HG02885 (cell line): ENCODE data around the gene FCER1G.

ENCODE experiments used
- ATAC-seq: cut with Tn5 transposase; IDR thresholded peaks from one replicate; pipeline ENCODE4 v1.9.1; 2021; ENCODE audit warnings: mild to moderate bottlenecking; ENCODE audit not compliant: unreplicated experiment, poor library complexity

Gene FCER1G

GRCh38 chr1:161185732-161186311 is 29.3 kb upstream of the FCER1G start:
- peak; percentile 31 for ATAC-seq

- ATAC-seq = no peak
These were observed 27.8 kb upstream of the FCER1G start for GRCh38 chr1:161187311-161187710.

DNA sequence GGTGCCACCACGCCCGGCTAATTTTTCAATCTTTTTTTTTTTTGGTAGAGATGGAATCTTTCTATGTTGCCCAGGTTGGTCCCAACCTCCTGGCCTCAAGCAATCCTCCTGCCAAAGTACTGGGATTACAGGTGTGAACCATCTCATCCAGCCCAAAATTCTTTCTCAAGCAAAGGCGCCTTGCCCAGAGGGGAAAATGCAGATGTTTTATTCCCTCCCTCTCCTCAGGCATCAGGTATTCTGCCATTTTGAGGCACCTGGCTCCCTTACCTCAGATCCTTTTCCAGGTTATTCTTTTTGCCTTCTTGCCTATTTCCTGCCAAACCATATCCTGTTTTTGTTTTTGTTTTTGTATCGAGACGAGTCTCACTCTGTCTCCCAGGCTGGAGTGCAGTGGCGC is 26.7 kb upstream of the FCER1G start:
- ATAC-seq = no peak

- ATAC-seq = no peak
These were observed 26.1 kb upstream of the FCER1G start for GRCh38 chr1:161189036-161189435.

DNA sequence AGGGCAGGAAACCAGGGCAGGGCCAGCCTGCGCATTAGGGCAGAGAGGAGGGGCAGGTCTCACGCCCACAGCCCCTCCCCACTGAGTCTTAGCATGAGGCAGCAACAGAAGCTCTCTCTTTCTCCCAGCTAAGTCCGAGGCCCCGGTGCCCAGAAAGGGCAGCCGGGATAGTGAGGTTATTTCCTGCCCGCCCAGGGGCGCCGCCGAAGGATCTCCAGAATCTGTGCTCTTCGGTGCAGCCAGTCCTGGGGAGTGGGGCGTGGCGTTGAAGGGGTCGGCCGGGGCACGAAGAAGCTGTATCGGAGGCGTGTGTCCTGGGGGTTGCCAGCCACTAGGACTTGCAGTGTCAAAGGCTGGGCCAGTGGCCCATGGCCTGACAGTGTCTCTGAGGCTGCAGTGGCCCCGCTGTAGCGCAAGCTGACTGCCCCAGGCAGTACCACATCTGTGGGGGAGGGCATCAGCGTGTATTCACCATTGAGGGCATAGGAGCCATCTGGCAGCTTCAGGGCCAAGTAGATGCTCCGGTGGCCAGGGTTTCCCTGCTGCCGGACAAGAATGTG is 24.1 kb upstream of the FCER1G start:
- ATAC-seq = no peak

GRCh38 chr1:161191971-161192370 is 23.1 kb upstream of the FCER1G start:
- no peak for ATAC-seq

- ATAC-seq = peak; percentile 62
These were observed 22.3 kb upstream of the FCER1G start for GRCh38 chr1:161192476-161193465.

- ATAC-seq = no peak
These were observed 21.4 kb upstream of the FCER1G start for GRCh38 chr1:161193561-161194235.

DNA sequence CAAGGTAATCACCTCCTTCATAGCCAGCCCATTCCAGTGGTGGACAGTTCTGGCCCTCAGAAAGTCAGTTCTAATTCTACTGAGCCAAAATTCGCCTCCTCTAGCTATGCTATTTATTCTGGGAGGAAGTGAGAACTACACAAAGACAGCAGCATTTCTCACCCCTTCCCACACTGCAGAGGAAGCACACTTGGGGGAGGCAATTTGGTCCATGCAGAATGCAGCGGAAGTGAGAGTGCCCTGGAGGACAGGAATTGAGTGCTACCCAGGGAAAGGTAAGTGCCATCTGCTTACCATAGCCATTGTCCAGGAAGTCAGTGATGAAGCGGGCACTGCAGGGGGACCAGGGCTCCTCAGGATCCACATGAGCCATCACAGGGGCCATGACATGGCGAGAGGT is 19.9 kb upstream of the FCER1G start:
- ATAC-seq = peak; percentile 57

DNA sequence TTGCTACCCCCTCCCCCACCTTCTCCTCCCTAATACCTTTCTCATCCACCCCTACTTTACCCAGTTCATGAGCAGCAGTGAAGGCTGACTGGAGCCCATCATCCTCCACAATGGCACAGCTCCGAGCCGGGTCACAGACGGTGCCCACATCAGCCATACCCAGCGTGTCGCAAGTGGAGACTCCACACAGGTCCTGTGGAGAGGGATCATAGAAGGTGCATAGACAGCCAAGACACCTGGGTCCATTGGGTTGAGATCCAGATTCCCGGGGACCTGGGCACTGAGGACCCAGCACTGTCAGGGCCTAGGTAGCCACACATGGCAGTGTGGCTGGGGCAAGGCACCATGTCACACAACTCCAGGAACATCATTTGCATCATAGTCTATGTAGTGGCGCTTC is 19.0 kb upstream of the FCER1G start:
- no peak for ATAC-seq

DNA sequence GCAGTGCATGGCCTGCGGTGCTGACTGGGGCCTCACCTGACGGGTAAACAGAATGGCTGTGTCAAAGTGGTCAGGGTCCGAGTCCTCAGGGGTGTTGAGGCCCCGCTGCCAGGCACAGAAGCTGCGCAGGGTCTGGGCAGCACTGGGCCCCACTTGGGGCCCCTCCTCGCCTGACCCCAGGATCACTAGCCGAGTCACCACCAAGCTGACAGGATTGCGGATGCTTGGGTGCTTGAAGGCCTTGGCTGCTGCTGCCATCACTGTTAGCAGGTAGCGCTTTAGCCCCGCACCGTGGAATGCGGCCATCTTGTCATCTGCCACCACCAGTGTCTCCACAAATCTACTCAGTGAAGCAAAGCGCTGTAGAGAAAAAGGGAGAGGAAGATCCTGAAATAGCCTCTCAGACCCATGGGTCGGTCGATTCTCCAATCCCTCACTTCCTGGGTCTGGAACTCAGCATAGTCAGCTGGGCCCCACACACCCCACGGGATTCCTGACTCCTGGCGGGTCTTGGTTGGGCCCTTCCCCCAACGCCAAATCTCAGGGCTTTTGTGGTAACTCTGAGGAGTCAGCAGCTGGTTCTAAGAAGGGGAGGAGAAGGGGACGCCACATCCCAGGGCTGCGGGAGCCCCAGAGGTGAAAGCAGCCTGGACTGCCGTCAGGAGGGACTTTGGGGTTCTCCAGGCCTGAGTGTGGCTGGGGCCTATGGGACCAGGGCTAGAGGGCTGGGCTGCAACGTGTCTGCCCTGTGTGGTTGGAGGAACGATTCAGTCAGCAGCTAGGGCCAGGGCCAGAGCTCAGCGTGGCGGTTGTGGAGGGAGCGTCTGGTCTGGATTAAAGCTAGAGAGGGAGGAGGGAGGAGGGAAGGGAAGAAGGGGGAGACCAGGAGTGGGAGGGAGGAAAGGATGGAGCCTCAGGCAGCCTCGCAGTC is 18.3 kb upstream of the FCER1G start:
- ATAC-seq = no peak

DNA sequence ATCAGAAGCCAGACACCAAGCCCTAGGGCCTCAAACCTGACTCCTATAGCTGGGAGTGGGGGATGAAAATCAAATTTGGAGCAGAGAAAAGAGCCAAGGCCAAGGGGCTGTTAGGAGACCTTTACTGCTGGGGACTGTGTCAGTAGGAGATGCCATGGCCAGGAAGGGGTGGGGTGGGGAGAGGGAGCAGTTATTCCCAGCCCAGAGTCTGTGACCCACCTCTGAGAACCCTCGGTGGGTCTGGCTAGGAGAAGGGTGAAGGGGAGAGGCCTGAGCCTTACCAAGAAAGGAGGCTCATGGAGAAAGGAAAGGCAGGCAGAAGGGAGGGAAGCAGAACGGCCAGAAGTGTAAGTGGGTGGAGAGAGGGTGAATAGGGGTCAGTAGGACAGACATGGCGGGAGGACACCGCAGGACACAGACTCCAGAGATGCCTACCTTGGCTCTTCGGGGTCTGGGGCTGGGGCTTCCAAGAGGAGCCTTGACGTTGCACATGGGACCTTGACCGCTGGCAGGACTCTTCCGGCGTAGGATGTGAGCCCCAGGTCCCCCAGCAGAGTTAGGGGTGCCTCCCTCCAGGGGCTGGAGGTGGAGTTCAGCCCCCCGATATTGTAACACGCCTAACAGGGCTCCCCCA is 17.4 kb upstream of the FCER1G start:
- no peak for ATAC-seq

DNA sequence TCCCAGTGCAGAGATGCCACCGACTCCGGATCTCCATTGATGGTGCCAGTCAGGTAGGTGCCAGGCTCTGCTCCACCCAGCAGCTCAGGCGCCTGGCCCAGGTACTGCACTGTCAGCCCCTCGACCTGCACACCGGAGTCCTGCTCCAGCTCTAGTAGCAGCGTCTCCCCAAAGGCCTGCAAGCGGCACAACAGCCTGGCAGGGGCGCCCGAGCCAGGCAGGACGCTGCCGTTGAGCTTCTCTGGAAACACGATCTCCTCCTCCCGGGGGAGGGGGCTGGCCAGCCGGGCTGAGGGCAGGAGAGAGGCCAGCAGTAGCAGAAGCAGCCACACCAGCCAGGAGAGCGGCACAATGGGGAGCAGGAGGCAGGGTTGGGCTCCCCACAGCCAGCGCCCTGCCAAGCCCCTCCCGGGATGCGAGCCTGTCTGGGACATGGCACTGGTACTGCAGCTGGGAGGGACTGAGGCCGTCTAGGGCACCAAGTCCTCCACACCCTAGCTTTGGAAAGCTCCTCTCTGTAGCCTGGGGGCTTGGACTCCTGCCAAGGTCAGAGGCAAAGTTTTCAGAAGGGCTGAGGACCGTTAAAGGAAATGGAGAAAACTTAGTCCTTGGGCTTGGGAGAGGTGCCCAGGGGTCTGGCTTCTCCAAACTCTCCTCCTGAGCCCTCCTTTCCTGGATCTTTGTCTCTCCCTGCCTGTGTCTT is 16.8 kb upstream of the FCER1G start:
- ATAC-seq = no peak

- no peak for ATAC-seq
These were observed 16.1 kb upstream of the FCER1G start, which contains the start of gene ADAMTS4 for GRCh38 chr1:161198897-161199431. ADAMTS4 (minus strand) TSS chr1:161199054; CDS start chr1:161198627, 427 bp downstream.

- ATAC-seq = no peak
These were observed 15.5 kb upstream of the FCER1G start for GRCh38 chr1:161199506-161200139.

GRCh38 chr1:161200421-161200991 is 14.6 kb upstream of the FCER1G start:
- no peak for ATAC-seq

GRCh38 chr1:161200992-161201835 is 13.9 kb upstream of the FCER1G start:
- ATAC-seq = no peak
